SKM-1 (cell line): Measurements from ENCODE around the gene ADCY1.
"Not testable (repeated sequence)": the region's sequence is repeated elsewhere in the genome, so short reads cannot be mapped to it uniquely, and the experiment has no call there.

ENCODE experiments used
- DNase-seq: peaks from one replicate; lab custom pipeline; 2025; ENCODE audit not compliant: unreplicated experiment; lab: John Stamatoyannopoulos, UW

The ADCY1 gene

GRCh38 chr7:45573661-45574415, at the start of gene ADCY1:
ADCY1 (plus strand) TSS chr7:45574368; CDS start chr7:45574544, 176 bp downstream.
- no peak for DNase-seq

DNA sequence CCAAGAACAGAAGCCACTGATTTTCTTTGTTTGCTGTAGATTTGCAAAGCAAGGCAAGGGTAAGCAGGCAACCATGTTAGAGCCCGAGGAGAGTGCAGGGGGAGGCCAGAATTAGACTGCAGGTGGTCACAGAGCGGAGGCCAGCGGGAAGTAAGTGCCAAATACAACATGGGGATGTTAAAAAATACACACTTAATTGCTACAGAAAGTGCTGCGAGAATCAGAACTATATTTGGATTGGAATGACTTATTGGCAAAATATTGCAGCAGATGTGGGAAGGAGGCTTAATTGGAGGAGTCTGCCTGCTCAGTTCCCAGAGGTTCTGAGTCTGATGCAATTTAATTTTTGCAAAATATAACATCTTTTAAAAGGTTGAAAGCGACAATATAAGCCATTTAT, 49.7 kb upstream of the ADCY1 start:
- no peak for DNase-seq

GRCh38 chr7:45525057-45525456, 49.1 kb upstream of the ADCY1 start:
- no peak for DNase-seq

DNA sequence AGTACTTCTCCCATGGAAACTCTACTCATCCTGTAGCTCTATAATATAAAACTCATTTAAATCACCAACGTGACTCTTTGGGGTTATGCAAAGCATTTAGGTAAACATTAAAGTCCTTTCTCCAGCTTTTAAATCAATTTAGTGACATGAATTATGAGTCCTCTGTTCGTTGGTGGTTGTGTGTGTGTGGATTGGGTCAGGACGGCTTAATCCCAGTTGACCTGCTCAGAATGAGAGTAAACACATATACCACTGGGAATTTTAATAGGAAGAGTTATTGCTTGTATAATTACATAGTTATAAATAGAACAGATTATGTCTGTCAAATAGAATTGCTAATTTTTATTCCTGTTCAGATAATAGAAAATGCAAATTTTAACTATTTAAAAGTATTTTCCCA, 30.7 kb upstream of the ADCY1 start:
- DNase-seq = no peak

- not testable (repeated sequence) for DNase-seq
Observed at GRCh38 chr7:45545105-45545710, 29.0 kb upstream of the ADCY1 start.

- DNase-seq = not testable (repeated sequence)
Observed at GRCh38 chr7:45548917-45549316, 25.3 kb upstream of the ADCY1 start.

DNA sequence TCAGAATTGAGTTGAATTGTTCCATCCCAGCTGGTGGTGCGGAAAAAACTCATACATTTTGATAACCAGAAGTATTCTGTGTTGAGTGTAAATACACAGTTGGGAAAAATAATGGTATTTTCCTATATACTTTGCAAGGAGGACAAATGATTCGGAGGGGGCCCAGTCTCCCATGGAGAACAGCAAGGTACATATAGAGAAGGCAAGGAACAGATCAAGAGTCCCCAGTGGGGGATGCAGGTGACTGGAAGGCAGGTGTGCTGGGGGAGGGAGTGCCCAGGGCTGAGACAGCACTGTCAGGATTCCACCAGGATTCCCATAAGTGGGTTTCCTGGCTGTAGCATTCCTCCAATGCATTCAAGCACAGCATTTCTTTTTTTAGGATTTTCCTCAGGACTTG, 10.8 kb upstream of the ADCY1 start:
- no peak for DNase-seq

DNA sequence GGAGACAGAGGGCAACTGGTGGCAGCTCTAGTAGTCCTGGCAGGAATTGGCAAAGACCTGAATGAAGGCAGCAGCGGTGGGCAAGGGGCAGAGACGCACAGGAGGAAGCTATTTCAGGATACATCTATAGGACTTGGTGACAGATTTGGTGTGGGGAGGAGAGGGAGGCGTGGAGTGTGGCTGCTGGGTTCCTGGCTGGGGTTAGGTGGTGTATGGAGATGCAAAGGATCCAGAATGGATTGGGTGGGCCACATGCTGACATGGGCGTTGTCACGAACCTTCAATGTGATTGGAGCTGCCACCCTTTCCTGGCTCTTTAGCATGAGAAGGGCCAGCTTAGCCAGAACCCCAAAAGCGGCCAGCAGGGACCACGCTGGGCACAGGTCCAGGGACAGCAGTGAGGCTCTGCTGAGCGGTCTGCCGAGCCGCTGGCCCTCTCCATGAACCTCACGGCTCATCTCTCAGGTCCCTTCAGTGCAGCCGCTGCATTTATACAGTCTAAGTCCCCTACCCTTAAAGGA, 10.2 kb upstream of the ADCY1 start:
- no peak for DNase-seq

GRCh38 chr7:45564485-45564884, 9.7 kb upstream of the ADCY1 start:
- DNase-seq = no peak

- DNase-seq = no peak
Observed at GRCh38 chr7:45564886-45565455, 9.2 kb upstream of the ADCY1 start.

- DNase-seq = no peak
Observed at GRCh38 chr7:45566386-45566785, 7.8 kb upstream of the ADCY1 start.

GRCh38 chr7:45566961-45567360, 7.2 kb upstream of the ADCY1 start:
- DNase-seq = no peak

GRCh38 chr7:45567713-45568112, 6.5 kb upstream of the ADCY1 start:
- DNase-seq = no peak

DNA sequence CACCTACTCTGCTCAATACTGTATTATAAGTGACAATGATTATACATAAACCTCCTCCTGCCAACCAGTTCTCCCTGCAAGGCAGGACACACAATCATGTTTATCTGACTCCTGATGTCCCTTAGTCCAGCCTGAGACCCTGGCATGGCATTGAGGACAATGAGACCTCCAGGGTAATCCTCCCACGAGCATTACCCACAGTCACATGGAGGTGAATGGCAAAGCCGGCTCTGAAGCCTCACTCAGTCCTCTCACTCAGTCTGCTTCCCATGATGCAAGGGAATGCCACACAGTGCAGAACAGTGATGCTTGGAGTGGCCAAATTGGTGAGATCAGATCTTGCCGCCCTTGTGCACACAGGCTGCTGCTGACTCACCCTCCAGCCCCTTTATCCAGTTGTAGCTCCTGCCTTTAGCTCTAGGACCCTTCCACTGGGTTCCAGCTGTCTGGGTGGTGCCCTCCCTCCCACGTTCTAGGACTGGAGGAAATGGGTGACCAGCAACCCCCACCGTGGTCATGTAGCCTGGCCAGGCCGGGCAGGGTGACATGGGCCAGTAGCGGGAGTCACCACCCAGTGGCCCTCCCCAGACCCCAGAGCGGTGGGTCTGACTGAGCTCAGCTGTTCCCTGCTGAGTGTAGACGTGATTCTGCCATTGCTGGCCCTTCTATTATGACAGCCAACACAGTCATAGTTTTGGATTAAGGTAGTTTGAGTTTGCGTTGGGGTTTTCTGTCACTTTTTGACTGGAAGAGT, 5.5 kb upstream of the ADCY1 start:
- DNase-seq = no peak

- DNase-seq = no peak
Observed at GRCh38 chr7:45569290-45569685, 4.9 kb upstream of the ADCY1 start.

GRCh38 chr7:45570797-45571196, 3.4 kb upstream of the ADCY1 start:
- no peak for DNase-seq

DNA sequence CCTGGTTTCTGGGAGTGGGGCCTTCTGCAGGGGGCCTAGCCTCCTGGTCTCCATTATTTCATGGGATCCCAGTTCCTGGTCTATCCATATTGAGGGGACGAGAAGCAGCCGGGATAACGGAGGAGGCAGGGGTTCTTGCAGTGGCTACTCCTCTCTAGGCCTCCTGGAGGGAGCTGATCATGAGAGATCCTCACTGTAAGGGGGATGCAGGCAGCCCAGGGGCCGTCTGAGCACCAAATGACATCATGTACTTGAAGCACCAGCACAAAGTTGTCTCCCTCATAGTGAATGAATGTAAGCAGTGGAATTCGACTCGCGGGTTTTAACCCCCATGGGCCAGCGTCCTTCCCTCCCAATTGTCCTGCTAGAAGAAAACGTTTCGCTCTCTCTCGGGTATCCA, 964 bp upstream of the ADCY1 start:
- no peak for DNase-seq

DNA sequence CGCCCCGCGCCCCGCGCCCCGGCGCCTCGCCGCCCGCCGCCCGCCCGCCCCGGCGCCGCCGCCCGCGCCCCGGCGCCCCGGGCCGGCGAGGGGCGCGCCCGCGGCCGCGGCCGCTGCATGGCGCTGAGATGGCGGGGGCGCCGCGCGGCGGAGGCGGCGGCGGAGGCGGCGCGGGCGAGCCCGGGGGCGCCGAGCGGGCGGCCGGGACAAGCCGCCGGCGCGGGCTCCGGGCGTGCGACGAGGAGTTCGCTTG, 174 bp downstream of the ADCY1 start:
- DNase-seq = no peak

GRCh38 chr7:45574669-45575500, 717 bp downstream of the ADCY1 start:
- no peak for DNase-seq

GRCh38 chr7:45575501-45576248, 1.5 kb downstream of the ADCY1 start:
- DNase-seq = no peak
